Naive thymus-derived CD4-positive, alpha-beta T cell (primary cell): ENCODE measurements around the gene CHRNE. TPM values are rescaled to one million over a fixed set of nuclear protein-coding genes. Genes with fewer than 3 reads are reported as not detected.
A peak's percentile ranks its signal among the peaks of the same experiment; 100 is the strongest.

Source experiments
- ATAC-seq: fragments of 150-1000 bp; cut with Tn5 transposase; 2 replicates; pipeline ENCODE4 v1.10.0; 2021; ENCODE audit warnings: mild to moderate bottlenecking, moderate library complexity
- CTCF ChIA-PET: fragments of 350-600 bp; sonication (Branson Sonifier 250); formaldehyde crosslinking; loops from one replicate; lab custom pipeline; 2021; ENCODE audit warnings: antibody characterized with exemption; lab: Charles Lee
- POLR2A ChIA-PET: fragments of 350-600 bp; sonication (Branson Sonifier 250); formaldehyde crosslinking; loops from one replicate; lab custom pipeline; 2021; ENCODE audit warnings: antibody characterized with exemption, inconsistent platforms; lab: Charles Lee
- DNase-seq, 9 donors: peaks; one replicate each; pipeline versions ENCODE4 v3.0.0 to v3.0.0-alpha.2; 2020 to 2022; ENCODE audit warnings: mixed read lengths in 1 of 9
- H3K27ac ChIP-seq: one replicate; pipeline ENCODE4 v1.7.0; 2013; ENCODE audit warnings: mild to moderate bottlenecking, low read depth, low read length, moderate library complexity
- H3K27me3 ChIP-seq, 2 donors: one replicate each; pipeline ENCODE4 v1.7.0; 2013; ENCODE audit warnings: low read length in 2 of 2, mild to moderate bottlenecking in 2 of 2, moderate library complexity in 2 of 2; ENCODE audit not compliant: control insufficient read depth in 2 of 2, insufficient read depth in 2 of 2
- H3K36me3 ChIP-seq, 3 experiments: 1 replicate in 2 of 3; 2 replicates in 1 of 3; pipeline ENCODE4 v1.7.0; 2013; ENCODE audit warnings: low read length in 3 of 3, mild to moderate bottlenecking in 3 of 3, moderate library complexity in 1 of 3; ENCODE audit not compliant: insufficient read depth in 3 of 3, control insufficient read depth in 2 of 3
- H3K4me1 ChIP-seq, 2 donors: one replicate each; pipeline ENCODE4 v1.7.0; 2013; ENCODE audit warnings: low read length in 2 of 2, mild to moderate bottlenecking in 2 of 2, moderate library complexity in 1 of 2; ENCODE audit not compliant: control insufficient read depth in 2 of 2, insufficient read depth in 2 of 2
- H3K4me3 ChIP-seq: 2 replicates; pipeline ENCODE4 v1.7.0; 2013; ENCODE audit warnings: mild to moderate bottlenecking, low read length
- H3K9me3 ChIP-seq, 3 experiments: 1 replicate in 2 of 3; 2 replicates in 1 of 3; pipeline ENCODE4 v1.7.0; 2013; ENCODE audit warnings: low read length in 3 of 3; ENCODE audit not compliant: control insufficient read depth in 2 of 3
- H3K27ac Mint-ChIP-seq, 9 donors: one replicate each; pipeline ENCODE4 v1.8.0; 2020 to 2022; ENCODE audit warnings: mixed read lengths in 9 of 9, mild to moderate bottlenecking in 8 of 9, moderate library complexity in 5 of 9, inconsistent platforms in 2 of 9
- H3K27me3 Mint-ChIP-seq, 5 donors: one replicate each; pipeline ENCODE4 v1.8.0; 2021 to 2022; ENCODE audit warnings: mixed read lengths in 5 of 5, mild to moderate bottlenecking in 1 of 5
- H3K36me3 Mint-ChIP-seq, 5 donors: one replicate each; pipeline ENCODE4 v1.8.0; 2020 to 2022; ENCODE audit warnings: mixed read lengths in 5 of 5, mild to moderate bottlenecking in 3 of 5, inconsistent platforms in 1 of 5
- H3K4me1 Mint-ChIP-seq, 7 donors: one replicate each; pipeline ENCODE4 v1.8.0; 2020 to 2022; ENCODE audit warnings: mixed read lengths in 7 of 7, mild to moderate bottlenecking in 3 of 7, inconsistent platforms in 1 of 7
- H3K4me3 Mint-ChIP-seq, 10 donors: one replicate each; pipeline ENCODE4 v1.8.0; 2020 to 2022; ENCODE audit warnings: mild to moderate bottlenecking in 10 of 10, mixed read lengths in 10 of 10, moderate library complexity in 6 of 10, inconsistent platforms in 2 of 10
- H3K9me3 Mint-ChIP-seq, 11 donors: one replicate each; pipeline ENCODE4 v1.8.0; 2020 to 2022; ENCODE audit warnings: mixed read lengths in 11 of 11, mild to moderate bottlenecking in 4 of 11, inconsistent platforms in 1 of 11, moderate library complexity in 1 of 11
- intact Hi-C, 2 donors: fragments of 100-400 bp; cut with micrococcal nuclease; formaldehyde crosslinking; loops; one replicate each; pipeline ENCODE4 v1.15.1; 2023
- polyA plus RNA-seq, 2 donors: library from polyadenylated mRNA; unstranded; fragments of 300-500 nt; fragmentation: Illumina TruSeq; gene quantifications; one replicate each; pipeline ENCODE4 v1.2.3, GENCODE V29; 2021
- total RNA-seq, 6 experiments: library from RNA in 5 of 6; stranded (reverse) in 5 of 6; gene quantifications; 1 replicate in 5 of 6; 2 replicates in 1 of 6; pipeline ENCODE4 v1.2.3 and lab custom pipeline; 2021 to 2026

The CHRNE gene
- total and polyA plus RNA-seq, 7 experiments from 2014 or later: 0.24 to 6.5 (median 0.77) TPM; not detected in 1

DNA sequence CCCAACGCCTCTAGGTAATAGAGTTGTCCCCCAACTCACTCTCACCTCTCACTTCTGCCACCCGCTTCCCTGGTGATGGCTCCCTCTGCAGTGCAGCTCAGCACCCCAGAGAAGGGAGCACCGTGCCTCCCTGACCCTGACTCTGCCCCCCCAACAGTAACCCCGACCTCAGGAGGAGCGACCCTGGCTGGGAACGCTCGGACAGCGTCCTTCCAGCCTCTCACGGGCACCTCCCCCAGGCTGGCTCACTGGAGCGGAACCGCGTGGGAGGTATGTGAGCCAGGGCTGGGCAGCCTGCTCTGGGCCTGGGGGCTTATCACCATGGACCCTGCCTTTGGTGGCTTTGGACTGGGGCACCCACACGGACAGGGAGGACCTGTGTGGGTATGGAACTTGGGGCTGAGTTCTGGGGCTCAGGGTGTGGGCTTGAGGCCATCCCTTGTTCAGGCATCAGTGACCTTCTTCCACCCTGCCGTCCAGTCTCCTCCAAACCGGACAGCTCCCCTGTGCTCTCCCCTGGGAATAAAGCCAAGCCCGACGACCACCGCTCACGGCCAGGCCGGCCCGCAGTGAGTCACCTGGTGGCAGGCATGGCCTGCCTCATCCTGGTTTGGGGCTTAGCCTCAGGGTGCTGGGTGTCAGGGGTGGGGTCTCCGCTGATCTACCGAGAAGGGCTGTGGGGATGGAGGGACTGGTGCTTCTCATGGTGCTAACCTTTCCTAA, 10.2 kb downstream of the CHRNE start:
- ATAC-seq (no peak), DNase-seq (no peak)
- intact Hi-C loops: no loop called here
- Mint-ChIP-seq H3K36me3 (peaks cover 0 to 30% (median 5%) of the 10 kb centered on the region in 5 donors), H3K27ac (no peak overlapping the region), H3K9me3 (no peaks in the 10 kb centered on the region), H3K4me3 (no peak overlapping the region), H3K27me3 (no peaks in the 10 kb centered on the region), H3K4me1 (peaks cover 0 to 5% (median 2%) of the 10 kb centered on the region in 7 donors)
- POLR2A ChIA-PET: no interaction called here
- H3K27ac ChIP-seq: no peak overlapping the region
- H3K4me1 ChIP-seq: no peaks in the 10 kb centered on the region
- CTCF ChIA-PET: no interaction called here
- H3K27me3 ChIP-seq: no peaks in the 10 kb centered on the region
- H3K4me3 ChIP-seq: no peak overlapping the region
- H3K9me3 ChIP-seq: no peaks in the 10 kb centered on the region
- H3K36me3 ChIP-seq: peaks cover 9 to 81% (median 23%) of the 10 kb centered on the region in 3 experiments

DNA sequence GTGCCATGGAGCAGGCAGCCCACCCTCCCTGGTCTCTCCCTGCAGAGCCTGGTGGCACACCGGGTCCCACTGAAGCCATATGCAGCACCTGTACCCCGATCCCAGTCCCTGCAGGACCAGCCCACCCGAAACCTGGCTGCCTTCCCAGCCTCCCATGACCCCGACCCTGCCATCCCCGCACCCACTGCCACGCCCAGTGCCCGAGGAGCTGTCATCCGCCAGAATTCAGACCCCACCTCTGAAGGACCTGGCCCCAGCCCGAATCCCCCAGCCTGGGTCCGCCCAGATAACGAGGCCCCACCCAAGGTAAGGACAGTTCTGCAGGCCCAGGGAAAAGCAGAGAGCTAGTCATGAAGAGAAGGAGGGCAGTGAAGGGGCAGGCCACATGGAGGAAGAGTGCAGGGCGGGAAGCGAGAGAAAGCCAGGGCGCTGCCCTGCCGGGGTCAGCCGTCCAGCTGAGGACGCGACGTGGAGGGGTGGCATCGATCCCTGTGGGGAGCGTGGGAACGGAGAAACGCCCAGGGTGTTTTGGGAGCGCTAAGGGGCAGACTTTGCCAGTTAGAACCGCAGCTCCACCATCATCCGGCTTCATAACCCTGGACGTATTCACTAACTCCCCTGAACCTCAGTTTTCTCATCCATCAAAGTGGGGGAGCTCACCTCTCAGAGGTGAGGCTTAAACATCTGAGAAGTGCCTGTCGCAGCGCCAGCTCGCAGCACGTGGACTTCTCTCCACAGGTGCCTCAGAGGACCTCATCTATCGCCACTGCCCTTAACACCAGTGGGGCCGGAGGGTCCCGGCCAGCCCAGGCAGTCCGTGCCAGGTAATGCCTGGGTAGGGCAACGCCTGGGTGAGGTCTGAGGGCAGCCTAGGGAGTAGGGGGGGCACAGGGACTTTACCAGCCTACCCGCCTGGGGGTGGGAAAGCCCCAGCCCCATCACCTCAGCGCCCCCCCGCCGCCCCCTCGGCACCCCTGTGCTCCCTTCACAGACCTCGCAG, 11.2 kb downstream of the CHRNE start:
- Mint-ChIP-seq H3K27ac (no peak overlapping the region), H3K36me3 (peaks cover 4 to 38% (median 5%) of the 10 kb centered on the region in 5 donors), H3K4me3 (no peak overlapping the region), H3K9me3 (no peaks in the 10 kb centered on the region), H3K27me3 (no peaks in the 10 kb centered on the region), H3K4me1 (peaks cover 0 to 5% (median 2%) of the 10 kb centered on the region in 7 donors)
- DNase-seq (no peak), ATAC-seq (no peak)
- H3K4me1 ChIP-seq: no peaks in the 10 kb centered on the region
- CTCF ChIA-PET: interaction anchor here (0.7 to 0.9 kb wide), 2 partner anchors 21 to 298 kb away, joined by 3 read pairs; no protein-coding TSS in a partner anchor
- no peak overlapping the region for H3K27ac ChIP-seq
- H3K27me3 ChIP-seq: no peaks in the 10 kb centered on the region
- H3K9me3 ChIP-seq: no peaks in the 10 kb centered on the region
- H3K36me3 ChIP-seq: peaks cover 9 to 86% (median 26%) of the 10 kb centered on the region in 3 experiments
- H3K4me3 ChIP-seq: no peak overlapping the region
- POLR2A ChIA-PET: interaction anchor here (1.2 kb wide), 1 partner anchor 102 kb away, joined by 3 read pairs; no protein-coding TSS in a partner anchor
- intact Hi-C loops: no loop called here

DNA sequence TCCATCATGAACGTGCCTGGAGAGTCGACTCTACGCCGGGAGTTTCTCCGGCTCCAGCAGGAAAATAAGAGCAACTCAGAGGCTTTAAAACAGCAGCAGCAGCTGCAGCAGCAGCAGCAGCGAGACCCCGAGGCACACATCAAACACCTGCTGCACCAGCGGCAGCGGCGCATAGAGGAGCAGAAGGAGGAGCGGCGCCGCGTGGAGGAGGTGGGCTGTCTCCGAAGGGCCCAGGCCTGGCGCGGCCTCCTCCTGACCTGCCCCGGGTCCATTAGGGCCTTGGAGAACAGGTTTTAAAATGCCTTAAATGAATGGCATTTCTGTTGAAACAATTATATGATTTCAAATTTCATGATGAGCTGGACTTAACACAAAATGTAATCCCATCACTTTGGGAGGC, 15.3 kb downstream of the CHRNE start:
- no peaks in the 10 kb centered on the region for H3K4me1 ChIP-seq
- Mint-ChIP-seq H3K4me1 (peaks cover 0 to 5% (median 0%) of the 10 kb centered on the region in 7 donors), H3K27me3 (no peaks in the 10 kb centered on the region), H3K27ac (no peak overlapping the region), H3K9me3 (no peaks in the 10 kb centered on the region), H3K4me3 (no peak overlapping the region), H3K36me3 (peaks cover 4 to 37% (median 10%) of the 10 kb centered on the region in 5 donors)
- no peak overlapping the region for H3K4me3 ChIP-seq
- ChIA-PET CTCF (interaction anchor here (1.1 to 1.6 kb wide), 3 partner anchors 10 to 177 kb away, joined by 3 to 4 read pairs (median 3); partner anchors contain the start of genes ARRB2 and C17orf107), POLR2A (no interaction called here)
- intact Hi-C loops: loop anchor here (5.0 to 10.0 kb wide), 2 partner anchors 53 to 80 kb away; partner anchors contain the start of genes MINK1 (in 1 of the 2) and PLD2 (in 1 of the 2)
- no peaks in the 10 kb centered on the region for H3K9me3 ChIP-seq
- ATAC-seq: no peak
- H3K27ac ChIP-seq: no peak overlapping the region
- H3K27me3 ChIP-seq: no peaks in the 10 kb centered on the region
- no peak for DNase-seq
- peaks cover 9 to 74% (median 18%) of the 10 kb centered on the region in 3 experiments for H3K36me3 ChIP-seq

DNA sequence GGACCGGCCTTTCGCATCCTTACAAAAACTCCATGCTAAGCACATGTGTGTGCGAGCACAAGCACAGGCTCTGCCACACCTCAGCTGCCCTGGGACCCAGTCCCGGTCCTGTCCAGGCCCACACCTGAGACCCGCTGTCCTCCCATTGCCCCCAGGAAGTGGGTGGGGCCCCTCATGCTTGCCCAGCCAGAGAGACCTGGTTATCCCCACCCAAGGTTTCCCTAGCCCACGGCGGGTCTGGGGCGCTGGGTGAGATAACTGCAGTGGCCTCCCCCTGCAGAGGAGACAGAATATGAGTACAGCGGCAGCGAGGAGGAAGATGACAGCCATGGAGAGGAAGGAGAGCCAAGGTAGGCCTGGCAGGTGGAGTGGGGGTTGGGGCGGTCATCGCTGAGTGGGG, 16.1 kb downstream of the CHRNE start:
- Histone ChIP-seq H3K4me1 (no peaks in the 10 kb centered on the region), H3K4me3 (no peak overlapping the region), H3K36me3 (peaks cover 9 to 67% (median 16%) of the 10 kb centered on the region in 3 experiments), H3K27ac (no peak overlapping the region), H3K9me3 (no peaks in the 10 kb centered on the region), H3K27me3 (no peaks in the 10 kb centered on the region)
- Mint-ChIP-seq H3K9me3 (no peaks in the 10 kb centered on the region), H3K4me1 (peaks cover 0 to 5% (median 2%) of the 10 kb centered on the region in 7 donors), H3K27ac (no peak overlapping the region), H3K27me3 (no peaks in the 10 kb centered on the region), H3K36me3 (peaks cover 4 to 34% (median 10%) of the 10 kb centered on the region in 5 donors), H3K4me3 (no peak overlapping the region)
- ChIA-PET POLR2A (no interaction called here), CTCF (interaction anchor here (0.6 to 1.2 kb wide), 2 partner anchors 13 to 150 kb away, joined by 3 read pairs; partner anchors contain the start of gene C17orf107)
- DNase-seq (no peak), ATAC-seq (no peak)
- intact Hi-C loops: loop anchor here (5.0 to 10.0 kb wide), 2 partner anchors 52 to 80 kb away; partner anchors contain the start of genes MINK1 (in 1 of the 2) and PLD2 (in 1 of the 2)

DNA sequence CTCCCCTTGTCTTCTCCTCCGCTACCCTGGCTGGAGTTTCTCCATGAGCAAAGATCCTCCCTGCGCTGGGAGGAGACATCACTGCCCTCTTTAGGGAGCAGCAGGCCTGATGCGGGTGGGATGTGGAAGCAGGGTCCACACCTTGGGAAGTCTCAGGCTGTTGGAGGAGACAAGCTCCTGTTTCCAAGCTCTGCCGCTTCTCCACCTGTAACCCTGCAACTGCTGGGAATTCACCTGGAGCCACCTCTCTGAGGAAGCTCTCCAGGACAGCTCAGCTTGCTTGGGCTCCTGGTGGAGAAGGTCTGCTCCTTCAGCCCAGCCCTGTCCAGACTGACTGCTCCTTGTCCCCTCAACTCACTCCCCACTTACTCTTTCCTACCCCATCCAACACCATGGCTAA, 18.4 kb downstream of the CHRNE start:
- CTCF ChIA-PET: interaction anchor here (0.6 to 2.6 kb wide), 3 partner anchors 19 to 175 kb away, joined by 4 to 15 read pairs (median 7); partner anchors contain the start of genes ARRB2 and CHRNE
- H3K27me3 ChIP-seq: no peaks in the 10 kb centered on the region
- peaks cover 0 to 60% (median 8%) of the 10 kb centered on the region in 3 experiments for H3K36me3 ChIP-seq

More for the DNA sequence above, 18.4 kb downstream of the CHRNE start:
- Mint-ChIP-seq H3K4me3 (no peak overlapping the region), H3K9me3 (no peaks in the 10 kb centered on the region), H3K36me3 (peaks cover 4 to 23% (median 10%) of the 10 kb centered on the region in 5 donors), H3K27ac (peak overlapping the region in 1 of 9 donors; percentile 53), H3K4me1 (peaks cover 0 to 5% (median 2%) of the 10 kb centered on the region in 7 donors), H3K27me3 (no peaks in the 10 kb centered on the region)
- no peaks in the 10 kb centered on the region for H3K9me3 ChIP-seq
- no peak overlapping the region for H3K27ac ChIP-seq
- H3K4me3 ChIP-seq: no peak overlapping the region
- no peaks in the 10 kb centered on the region for H3K4me1 ChIP-seq
- POLR2A ChIA-PET: no interaction called here
- intact Hi-C loops: loop anchor here (5.0 to 10.0 kb wide), 2 partner anchors 50 to 52 kb away; partner anchors contain the start of gene MINK1 (in 2 of the 2)
- ATAC-seq (no peak), DNase-seq (no peak)
